A549 (cell line): Measurements from ENCODE around the gene CBFA2T2. TPM values are rescaled to one million over a fixed set of nuclear protein-coding genes. Genes with fewer than 3 reads are reported as not detected.

Source experiments
- ATAC-seq, 2 experiments: fragments of 200-7000 bp in 1 of 2; fragments of >200 bp in 1 of 2; cut with Nextera tagmentation in 1 of 2; cut with Tn5 transposase in 1 of 2; 3 replicates each; pipeline versions ENCODE4 v1.8.0 to v1.9.1; 2018 to 2020; ENCODE audit warnings: mild to moderate bottlenecking in 1 of 2, moderate library complexity in 1 of 2
- CTCF ChIA-PET: fragments of 300-600 bp; sonication (Branson Sonifier 250); formaldehyde crosslinking; extraction: SDS; loops from one replicate; lab custom pipeline; 2021; ENCODE audit warnings: antibody characterized with exemption, inconsistent platforms; lab: Yijun Ruan, JAX
- POLR2A ChIA-PET: fragments of 350-600 bp; formaldehyde crosslinking; extraction: SDS; loops from one replicate; lab custom pipeline; 2021; ENCODE audit warnings: antibody characterized with exemption, inconsistent platforms; lab: Yijun Ruan, JAX
- DNase-seq, 2 experiments: peaks; one replicate each; pipeline versions ENCODE4 v3.0.0 to v3.0.0-alpha.2; 2011 to 2016; ENCODE audit warnings: low read depth in 1 of 2, low spot score in 1 of 2
- FAIRE-seq: peaks from 2 replicates; lab custom pipeline; 2011; peaks lifted over from hg19 to GRCh38; lab: Jason Lieb, UNC
- H3K27ac ChIP-seq, 2 experiments: fragments of >200 bp; sonication (Bioruptor Twin); formaldehyde crosslinking; 3 replicates each; pipeline ENCODE4 v1.5.1; 2016 to 2017
- H3K4me1 ChIP-seq: fragments of >200 bp; sonication (Bioruptor Twin); formaldehyde crosslinking; 3 replicates; pipeline ENCODE4 v1.6.1; 2016
- H3K4me2 ChIP-seq: fragments of >200 bp; sonication (Bioruptor Twin); formaldehyde crosslinking; 3 replicates; pipeline ENCODE4 v1.6.1; 2016
- H3K4me3 ChIP-seq: fragments of >200 bp; sonication (Bioruptor Twin); formaldehyde crosslinking; 3 replicates; pipeline ENCODE4 v1.5.1; 2016
- H3K9me3 ChIP-seq: fragments of >200 bp; sonication (Bioruptor Twin); formaldehyde crosslinking; 3 replicates; pipeline ENCODE4 v1.6.1; 2016
- ATOH8 ChIP-seq: fragments of 250-450 bp; sonication (Bioruptor Pico); IDR thresholded peaks from 2 replicates; pipeline ENCODE4 v1.5.0; 2020; ENCODE audit warnings: low read depth, mild to moderate bottlenecking, moderate library complexity
- BCL3 ChIP-seq: fragments of >200 bp; sonication (Bioruptor Twin); formaldehyde crosslinking; IDR thresholded peaks from 3 replicates; pipeline ENCODE4 v1.6.1; 2016
- BHLHE40 ChIP-seq: IDR thresholded peaks from 2 replicates; pipeline ENCODE4 v1.6.1; 2012; ENCODE audit warnings: low read depth, low read length, inconsistent platforms
- CEBPB ChIP-seq, 2 experiments: fragments of >200 bp in 1 of 2; sonication (Bioruptor Twin) in 1 of 2; formaldehyde crosslinking in 1 of 2; IDR thresholded peaks; 2 replicates each; pipeline ENCODE4 v1.6.1; 2012 to 2016
- E2F6 ChIP-seq: IDR thresholded peaks from 2 replicates; pipeline ENCODE4 v1.6.1; 2012; ENCODE audit warnings: low read depth, borderline replicate concordance
- FOSB ChIP-seq: fragments of 250-450 bp; sonication (Bioruptor Pico); IDR thresholded peaks from 2 replicates; pipeline ENCODE4 v1.5.0; 2020; ENCODE audit warnings: mild to moderate bottlenecking, moderate library complexity
- GATA3 ChIP-seq: IDR thresholded peaks from 2 replicates; pipeline ENCODE4 v1.6.1; 2012; ENCODE audit warnings: borderline replicate concordance
- HES2 ChIP-seq: fragments of >200 bp; sonication (Bioruptor Twin); formaldehyde crosslinking; IDR thresholded peaks from 2 replicates; pipeline ENCODE4 v1.6.1; 2016
- HEYL ChIP-seq: fragments of 250-450 bp; sonication (Bioruptor Pico); IDR thresholded peaks from 2 replicates; pipeline ENCODE4 v1.8.0; 2021; ENCODE audit warnings: mild to moderate bottlenecking, moderate library complexity
- HMGXB4 ChIP-seq: fragments of 250-450 bp; sonication (Bioruptor Pico); IDR thresholded peaks from 2 replicates; pipeline ENCODE4 v1.5.0; 2021; ENCODE audit warnings: mild to moderate bottlenecking, moderate library complexity, borderline replicate concordance
- KDM1A ChIP-seq: fragments of 200-600 bp; sonication (generic); IDR thresholded peaks from 2 replicates; pipeline ENCODE4 v1.6.1; 2016; ENCODE audit warnings: low read depth, mild to moderate bottlenecking
- NPAS2 ChIP-seq: fragments of 250-450 bp; sonication (Bioruptor Pico); IDR thresholded peaks from 2 replicates; pipeline ENCODE4 v1.8.0; 2022; ENCODE audit warnings: mild to moderate bottlenecking, moderate library complexity, borderline replicate concordance
- PBX3 ChIP-seq: IDR thresholded peaks from 2 replicates; pipeline ENCODE4 v1.6.1; 2012
- PHF8 ChIP-seq: fragments of 200-600 bp; sonication (generic); IDR thresholded peaks from 2 replicates; pipeline ENCODE4 v1.6.1; 2016; ENCODE audit warnings: low read depth, mild to moderate bottlenecking, antibody characterized with exemption, moderate library complexity, borderline replicate concordance
- RAD21 ChIP-seq, 2 experiments: fragments of >200 bp in 1 of 2; sonication (Bioruptor Twin) in 1 of 2; formaldehyde crosslinking in 1 of 2; IDR thresholded peaks in 1 of 2; conservative IDR thresholded peaks in 1 of 2; 2 replicates in 1 of 2; 3 replicates in 1 of 2; pipeline ENCODE4 v1.6.1; 2012 to 2018; ENCODE audit warnings: inconsistent platforms in 1 of 2
- RCOR1 ChIP-seq: fragments of 150-350 bp; IDR thresholded peaks from 2 replicates; pipeline ENCODE4 v1.6.1; 2014; ENCODE audit warnings: antibody characterized with exemption, low read length, low read depth
- SMC3 ChIP-seq: fragments of >200 bp; sonication (Bioruptor Twin); formaldehyde crosslinking; IDR thresholded peaks from 3 replicates; pipeline ENCODE4 v1.6.1; 2018; ENCODE audit warnings: inconsistent platforms
- SREBF2 ChIP-seq: fragments of 450-650 bp; IDR thresholded peaks from 2 replicates; pipeline ENCODE4 v1.6.1; 2014; ENCODE audit warnings: mild to moderate bottlenecking, moderate library complexity
- TFCP2L1 ChIP-seq: fragments of 250-450 bp; sonication (Bioruptor Pico); IDR thresholded peaks from 2 replicates; pipeline ENCODE4 v1.5.0; 2021; ENCODE audit warnings: mild to moderate bottlenecking
- TP53 ChIP-seq: fragments of 250-450 bp; sonication (Bioruptor Pico); IDR thresholded peaks from 2 replicates; pipeline ENCODE4 v1.5.0; 2021; ENCODE audit warnings: mild to moderate bottlenecking, moderate library complexity
- USF2 ChIP-seq: fragments of 450-650 bp; IDR thresholded peaks from 2 replicates; pipeline ENCODE4 v1.6.1; 2014; ENCODE audit warnings: antibody characterized with exemption
- ZC3H11A ChIP-seq: fragments of 450-650 bp; IDR thresholded peaks from 2 replicates; pipeline ENCODE4 v1.6.1; 2014; ENCODE audit warnings: antibody characterized with exemption, mild to moderate bottlenecking
- ZNF302 ChIP-seq: fragments of 250-450 bp; sonication (Bioruptor Pico); IDR thresholded peaks from 2 replicates; pipeline ENCODE4 v1.9.0; 2021; ENCODE audit warnings: inconsistent platforms, mild to moderate bottlenecking, moderate library complexity
- WGBS: methylation state at CpG from one replicate; pipeline ENCODE4 v1.1.6; 2017; ENCODE audit errors: missing lambda C conversion rate; 5-methylcytosine and 5-hydroxymethylcytosine counted together
- polyA plus RNA-seq, 4 experiments: library from polyadenylated mRNA; depleted of rRNA in 3 of 4; stranded (reverse); fragments of >200 nt; fragmentation: RNase III in 1 of 4; extraction: RNeasy Plus Mini Kit Qiagen cat#74134 plus additional on column Dnase treatment in 1 of 4; gene quantifications; 2 replicates in 3 of 4; 3 replicates in 1 of 4; pipeline ENCODE4 v1.2.3, GENCODE V29; 2011 to 2017

The CBFA2T2 gene
- polyA plus RNA-seq, 2 of the 4 experiments (the other 2 are of a cell fraction) = 6.8 to 9.4 TPM

GRCh38 chr20:33549229-33549999 lies 59.5 kb downstream of the CBFA2T2 start:
- POLR2A ChIA-PET = interaction anchor here (0.6 kb wide), 1 partner anchor 9 kb away, joined by 3 read pairs; no protein-coding TSS in a partner anchor

GRCh38 chr20:33551778-33552177 lies 61.9 kb downstream of the CBFA2T2 start:
- no peak for ATAC-seq
- no peak for FAIRE-seq
- WGBS = 100% methylated on average over 1 of the region's 1 CpG
- no peak overlapping the region for H3K27ac ChIP-seq
- no peak for DNase-seq
- CTCF ChIA-PET = interaction anchor here (0.6 kb wide), 1 partner anchor 126 kb away, joined by 3 read pairs; no protein-coding TSS in a partner anchor
- no peak overlapping the region for H3K4me3 ChIP-seq
- no peaks in the 10 kb centered on the region for H3K9me3 ChIP-seq
- TF ChIP-seq HES2 = no peak
- TF ChIP-seq HMGXB4 (CRISPR knock-in tag) = no peak
- no peak for TF ChIP-seq SREBF2
- no peak for TF ChIP-seq NPAS2 (CRISPR knock-in tag)
- TF ChIP-seq GATA3 = no peak
- TF ChIP-seq, all 56 proteins: peak for 0
- Histone ChIP-seq H3K4me2 (no peak overlapping the region), H3K4me1 (peaks cover 21% of the 10 kb centered on the region)
- POLR2A ChIA-PET = no interaction called here

More at GRCh38 chr20:33549229-33549999, 59.5 kb downstream of the CBFA2T2 start:
- DNase-seq (no peak), FAIRE-seq (no peak), ATAC-seq (no peak)
- no peak overlapping the region for H3K4me3 ChIP-seq
- CTCF ChIA-PET = interaction anchor here (1.6 kb wide), 1 partner anchor 92 kb away, joined by 5 read pairs; no protein-coding TSS in a partner anchor
- H3K4me1 ChIP-seq = peaks cover 5% of the 10 kb centered on the region
- WGBS = 90% methylated on average over 2 of the region's 2 CpGs
- TF ChIP-seq BHLHE40 = no peak
- no peak for TF ChIP-seq PHF8
- no peak for TF ChIP-seq KDM1A
- TF ChIP-seq TFCP2L1 (CRISPR knock-in tag) = no peak
- no peak for TF ChIP-seq PBX3
- TF ChIP-seq USF2 = no peak
- no peak for TF ChIP-seq HEYL (CRISPR knock-in tag)
- no peak for TF ChIP-seq ZC3H11A
- no peak overlapping the region for H3K4me2 ChIP-seq
- no peaks in the 10 kb centered on the region for H3K9me3 ChIP-seq
- no peak overlapping the region for H3K27ac ChIP-seq

GRCh38 chr20:33552519-33552918 lies 62.6 kb downstream of the CBFA2T2 start:
- no peak overlapping the region for H3K4me3 ChIP-seq
- no peaks in the 10 kb centered on the region for H3K9me3 ChIP-seq
- no peak overlapping the region for H3K4me2 ChIP-seq
- POLR2A ChIA-PET = no interaction called here
- 78% methylated on average over 3 of the region's 3 CpGs for WGBS
- H3K4me1 ChIP-seq = peaks cover 21% of the 10 kb centered on the region
- FAIRE-seq (no peak), ATAC-seq (no peak), DNase-seq (no peak)
- CTCF ChIA-PET = interaction anchor here (0.6 kb wide), 1 partner anchor 125 kb away, joined by 3 read pairs; no protein-coding TSS in a partner anchor
- TF ChIP-seq ZNF302 (CRISPR knock-in tag) = no peak
- TF ChIP-seq SMC3 = no peak
- no peak for TF ChIP-seq RCOR1
- TF ChIP-seq PBX3 = no peak
- no peak for TF ChIP-seq ATOH8
- no peak for TF ChIP-seq FOSB (CRISPR knock-in tag)
- TF ChIP-seq HEYL (CRISPR knock-in tag) = no peak
- TF ChIP-seq RAD21 (conservative IDR thresholded peaks at IDR 0.05 in 1 of 2, IDR thresholded peaks at IDR 0.05 in 1 of 2) = no peak
- TF ChIP-seq CEBPB (IDR thresholded peaks at IDR 0.05) = no peak
- no peak for TF ChIP-seq TP53 (CRISPR knock-in tag)
- no peak for TF ChIP-seq E2F6
- no peak for TF ChIP-seq BCL3
- H3K27ac ChIP-seq = no peak overlapping the region
